IPS-15b (cell line): ENCODE measurements around the gene SLC6A13.

Experiments used
- H3K27me3 ChIP-seq: one replicate; pipeline ENCODE4 v1.6.1; 2013; ENCODE audit warnings: low read length; ENCODE audit not compliant: control insufficient read depth, insufficient read depth
- H3K36me3 ChIP-seq: one replicate; pipeline ENCODE4 v1.6.1; 2013; ENCODE audit warnings: low read length; ENCODE audit not compliant: control insufficient read depth, insufficient read depth
- H3K4me1 ChIP-seq: one replicate; pipeline ENCODE4 v1.6.1; 2013; ENCODE audit warnings: mild to moderate bottlenecking, low read length; ENCODE audit not compliant: control insufficient read depth, insufficient read depth
- H3K4me3 ChIP-seq: one replicate; pipeline ENCODE4 v1.5.1; 2013; ENCODE audit warnings: low read depth, low read length
- H3K9ac ChIP-seq: one replicate; pipeline ENCODE4 v1.6.1; 2013; ENCODE audit warnings: low read depth, mild to moderate bottlenecking, low read length
- H3K9me3 ChIP-seq: one replicate; pipeline ENCODE4 v1.6.1; 2013; ENCODE audit warnings: mild to moderate bottlenecking, low read length; ENCODE audit not compliant: control insufficient read depth, insufficient read depth

The SLC6A13 gene

GRCh38 chr12:171743-172676 is 90.6 kb downstream of the SLC6A13 start:
- H3K27me3 ChIP-seq: no peaks in the 10 kb centered on the region
- H3K9me3 ChIP-seq: no peaks in the 10 kb centered on the region
- H3K36me3 ChIP-seq: no peaks in the 10 kb centered on the region
- H3K4me3 ChIP-seq: no peak overlapping the region
- no peak overlapping the region for H3K9ac ChIP-seq
- H3K4me1 ChIP-seq: no peaks in the 10 kb centered on the region

GRCh38 chr12:171276-171675 is 91.4 kb downstream of the SLC6A13 start:
- H3K4me3 ChIP-seq: no peak overlapping the region
- H3K27me3 ChIP-seq: no peaks in the 10 kb centered on the region
- H3K4me1 ChIP-seq: no peaks in the 10 kb centered on the region
- no peaks in the 10 kb centered on the region for H3K36me3 ChIP-seq
- no peak overlapping the region for H3K9ac ChIP-seq
- no peaks in the 10 kb centered on the region for H3K9me3 ChIP-seq
